K562 (cell line): Measurements from ENCODE around the gene MEX3C. TPM values are rescaled to one million over a fixed set of nuclear protein-coding genes. Genes with fewer than 3 reads are reported as not detected.

Experiments used
- ATAC-seq: fragments of 200-7000 bp; cut with Tn5 transposase; 3 replicates; pipeline ENCODE4 v1.9.1; 2020; ENCODE audit warnings: moderate library complexity
- BruUV-seq: library from RNA; stranded (reverse); fragments of 400-500 nt; replicated peaks from 2 replicates; lab custom pipeline; 2021; lab: Mats Ljungman, UMichigan
- CTCF ChIA-PET: fragments of 300-600 bp; formaldehyde crosslinking; extraction: SDS; loops from one replicate; lab custom pipeline; 2021; ENCODE audit warnings: low intra/inter-chr PET ratio; lab: Yijun Ruan, JAX
- POLR2A ChIA-PET: fragments of 300-600, 350-650 bp; sonication (Branson Sonifier 250); formaldehyde crosslinking; extraction: SDS; loops from one replicate; lab custom pipeline; 2021; ENCODE audit warnings: antibody characterized with exemption, inconsistent platforms; lab: Yijun Ruan, JAX
- DNase-seq, 4 experiments: peaks; one replicate each; pipeline versions ENCODE4 v3.0.0 to v3.0.0-alpha.2; 2011 to 2018; ENCODE audit warnings: low spot score in 3 of 4, mixed read lengths in 3 of 4; ENCODE audit errors: extremely low read depth in 1 of 4
- FAIRE-seq: peaks from 2 replicates; lab custom pipeline; 2011; peaks lifted over from hg19 to GRCh38; lab: Jason Lieb, UNC
- H2AFZ ChIP-seq: 2 replicates; pipeline ENCODE4 v1.6.0; 2011; ENCODE audit warnings: low read depth, low read length, control low read depth, inconsistent platforms
- H3K27ac ChIP-seq: fragments of 200-600 bp; 3 replicates; pipeline ENCODE4 v1.8.0; 2011; ENCODE audit warnings: low read depth, mild to moderate bottlenecking, control low read depth, inconsistent platforms, low read length, moderate library complexity, mixed read lengths; ENCODE audit errors: extremely low read depth
- H3K27me3 ChIP-seq, 2 experiments: fragments of 300-600 bp in 1 of 2; 2 replicates in 1 of 2; 3 replicates in 1 of 2; pipeline versions ENCODE4 v1.6.0 to v1.8.0; 2011; ENCODE audit warnings: inconsistent platforms in 2 of 2, low read length in 2 of 2, mild to moderate bottlenecking in 1 of 2, mixed read lengths in 1 of 2, moderate library complexity in 1 of 2; ENCODE audit not compliant: control insufficient read depth in 2 of 2, insufficient read depth in 2 of 2
- H3K36me3 ChIP-seq: fragments of 300-600 bp; 3 replicates; pipeline ENCODE4 v1.8.0; 2011; ENCODE audit warnings: mild to moderate bottlenecking, low read length, inconsistent platforms; ENCODE audit not compliant: control insufficient read depth, insufficient read depth
- H3K4me1 ChIP-seq, 2 experiments: fragments of 200-600 bp in 1 of 2; replicated peaks in 1 of 2; 2 replicates in 1 of 2; 3 replicates in 1 of 2; pipeline versions ENCODE4 v1.5.1 to v1.8.0; 2011; ENCODE audit warnings: inconsistent platforms in 2 of 2, low read length in 2 of 2, mild to moderate bottlenecking in 1 of 2, mixed read lengths in 1 of 2, moderate library complexity in 1 of 2; ENCODE audit not compliant: control insufficient read depth in 2 of 2, insufficient read depth in 2 of 2
- H3K4me2 ChIP-seq: 2 replicates; pipeline ENCODE4 v1.6.1; 2011; ENCODE audit warnings: low read length, control low read depth, inconsistent platforms, mixed read lengths; ENCODE audit not compliant: insufficient read depth
- H3K4me3 ChIP-seq: fragments of 200-600 bp; sonication (generic), shearing (Covaris generic); 2 replicates; pipeline ENCODE4 v1.5.1; 2016; ENCODE audit warnings: control low read depth, inconsistent platforms
- H3K79me2 ChIP-seq: fragments of 200-600 bp; 3 replicates; pipeline ENCODE4 v1.8.0; 2011; ENCODE audit warnings: low read length, inconsistent platforms; ENCODE audit not compliant: control insufficient read depth, insufficient read depth
- H3K9ac ChIP-seq, 2 experiments: 2 replicates each; pipeline versions ENCODE4 v1.6.0 to v1.6.1; 2011; ENCODE audit warnings: low read depth in 2 of 2, low read length in 2 of 2, control low read depth in 1 of 2, inconsistent platforms in 1 of 2, mild to moderate bottlenecking in 1 of 2, mixed read lengths in 1 of 2; ENCODE audit not compliant: insufficient read depth in 1 of 2
- H3K9me1 ChIP-seq: one replicate; pipeline ENCODE4 v1.6.0; 2011; ENCODE audit warnings: inconsistent platforms, mild to moderate bottlenecking, low read length, moderate library complexity; ENCODE audit not compliant: control insufficient read depth, insufficient read depth
- H3K9me3 ChIP-seq: replicated peaks from 2 replicates; pipeline ENCODE4 v1.5.1; 2011; ENCODE audit warnings: low read depth, low read length, inconsistent platforms; ENCODE audit not compliant: control insufficient read depth, insufficient read depth
- H4K20me1 ChIP-seq: replicated peaks from 2 replicates; pipeline ENCODE4 v1.6.1; 2011; ENCODE audit warnings: low read length, inconsistent platforms, mixed read lengths; ENCODE audit not compliant: control insufficient read depth, insufficient read depth
- WGBS: fragments of 100-300 bp; shearing (Covaris generic); methylation state at CpG from one replicate; pipeline ENCODE4 v1.1.6; 2016; ENCODE audit warnings: low coverage, mixed read lengths; ENCODE audit not compliant: insufficient coverage; ENCODE audit errors: missing lambda C conversion rate; 5-methylcytosine and 5-hydroxymethylcytosine counted together
- in situ Hi-C: fragments of 300-500 bp; cut with MboI; formaldehyde crosslinking; loops from 4 replicates; pipeline ENCODE4 v1.15.0; 2018; ENCODE audit warnings: inconsistent platforms, mixed read lengths
- intact Hi-C: fragments of 100-400 bp; cut with micrococcal nuclease; formaldehyde crosslinking; loops from 2 replicates; pipeline ENCODE4 v1.14.2; 2022
- polyA plus RNA-seq, 8 experiments: library from polyadenylated mRNA; depleted of rRNA in 4 of 8; stranded (reverse) in 5 of 8; unstranded in 3 of 8; fragments of >200 nt; fragmentation: Nextera tagmentation in 2 of 8; fragmentation: Illumina TruSeq in 1 of 8; extraction: Ambion mirVana in 2 of 8; extraction: Trizol in 1 of 8; gene quantifications; 2 replicates each; pipeline versions ENCODE4 v1.2.1 to v1.2.3, GENCODE V29; 2011 to 2014; ENCODE audit warnings: inconsistent platforms in 1 of 8, missing spikeins in 1 of 8
- total RNA-seq, 7 experiments: library from RNA; depleted of rRNA in 6 of 7; stranded (reverse); fragments of >200 nt in 6 of 7; fragmentation: Illumina TruSeq in 2 of 7; extraction: Trizol in 2 of 7; gene quantifications; 2 replicates each; pipeline versions ENCODE4 v1.2.1 to v1.2.3, GENCODE V29; 2011 to 2021; ENCODE audit warnings: low replicate concordance in 1 of 7
- TF ChIP-seq, protein P1 (sequence below): sonication (generic); IDR thresholded peaks from 2 replicates; pipeline ENCODE4 v1.6.1; 2016
- TF ChIP-seq, protein P2 (sequence below): IDR thresholded peaks from 3 replicates; pipeline ENCODE4 v1.6.1; 2011; ENCODE audit warnings: borderline replicate concordance, mild to moderate bottlenecking; ENCODE audit not compliant: insufficient read length, insufficient read depth

The MEX3C gene
- total and polyA plus RNA-seq, 9 of the 15 experiments (the other 6 are each of a cell fraction or from before 2014, with no cell fraction given) = 2.4 to 14.2 (median 10.6) TPM

DNA sequence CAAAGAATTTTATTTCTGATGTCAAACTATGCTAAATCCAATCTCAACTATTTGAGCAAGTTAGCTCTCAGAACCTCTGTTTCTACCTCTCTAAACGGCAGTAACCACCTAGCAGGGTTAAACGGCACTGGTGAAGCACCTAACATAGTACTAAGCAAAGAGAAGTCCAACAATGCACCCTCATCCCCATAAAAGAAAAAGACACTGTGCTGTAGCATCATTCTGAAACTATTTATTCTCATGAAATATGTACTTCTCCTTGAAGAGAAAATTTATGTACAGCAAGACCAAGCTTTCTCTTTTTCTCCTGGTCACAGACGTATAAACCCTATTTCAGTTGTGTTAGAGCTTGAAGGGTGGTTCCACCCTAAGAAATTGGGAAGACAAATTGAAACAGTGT is 4.8 kb downstream of the MEX3C start:
- Histone ChIP-seq H4K20me1 (no peaks in the 10 kb centered on the region; the same call in 1 of the 2 replicates), H3K4me1 (peaks cover 8 to 19% of the 10 kb centered on the region in 2 experiments; a peak in 4 of 5 replicates), H3K27ac (no peak overlapping the region), H3K4me3 (no peak overlapping the region), H3K9ac (no peak overlapping the region), H3K79me2 (peaks cover 86% of the 10 kb centered on the region)
- in situ Hi-C loops (no loop called here), intact Hi-C loops (no loop called here)
- POLR2A ChIA-PET = interaction anchor here (1.0 to 7.9 kb wide), 2 partner anchors 7 to 46 kb away, joined by 3 to 43 read pairs; no protein-coding TSS in a partner anchor
- FAIRE-seq = no peak
- no peak for ATAC-seq
- BruUV-seq = no TSS peak
- 44% methylated on average over 3 of the region's 3 CpGs for WGBS
- no peak for DNase-seq
- TF ChIP-seq, protein P1, sequence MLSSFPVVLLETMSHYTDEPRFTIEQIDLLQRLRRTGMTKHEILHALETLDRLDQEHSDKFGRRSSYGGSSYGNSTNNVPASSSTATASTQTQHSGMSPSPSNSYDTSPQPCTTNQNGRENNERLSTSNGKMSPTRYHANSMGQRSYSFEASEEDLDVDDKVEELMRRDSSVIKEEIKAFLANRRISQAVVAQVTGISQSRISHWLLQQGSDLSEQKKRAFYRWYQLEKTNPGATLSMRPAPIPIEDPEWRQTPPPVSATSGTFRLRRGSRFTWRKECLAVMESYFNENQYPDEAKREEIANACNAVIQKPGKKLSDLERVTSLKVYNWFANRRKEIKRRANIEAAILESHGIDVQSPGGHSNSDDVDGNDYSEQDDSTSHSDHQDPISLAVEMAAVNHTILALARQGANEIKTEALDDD = 0 out of 2 replicates have a peak, but pooled peaks have one; percentile 36
- TF ChIP-seq, protein P2, sequence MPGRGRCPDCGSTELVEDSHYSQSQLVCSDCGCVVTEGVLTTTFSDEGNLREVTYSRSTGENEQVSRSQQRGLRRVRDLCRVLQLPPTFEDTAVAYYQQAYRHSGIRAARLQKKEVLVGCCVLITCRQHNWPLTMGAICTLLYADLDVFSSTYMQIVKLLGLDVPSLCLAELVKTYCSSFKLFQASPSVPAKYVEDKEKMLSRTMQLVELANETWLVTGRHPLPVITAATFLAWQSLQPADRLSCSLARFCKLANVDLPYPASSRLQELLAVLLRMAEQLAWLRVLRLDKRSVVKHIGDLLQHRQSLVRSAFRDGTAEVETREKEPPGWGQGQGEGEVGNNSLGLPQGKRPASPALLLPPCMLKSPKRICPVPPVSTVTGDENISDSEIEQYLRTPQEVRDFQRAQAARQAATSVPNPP = no peak
- TF ChIP-seq, all 486 proteins: peak for 1
- no peaks in the 10 kb centered on the region for H3K27me3 ChIP-seq
- no peak overlapping the region for H3K4me2 ChIP-seq
- CTCF ChIA-PET = no interaction called here
- H2AFZ ChIP-seq = no peak overlapping the region
- no peaks in the 10 kb centered on the region for H3K9me3 ChIP-seq
- H3K9me1 ChIP-seq = peaks cover 3% of the 10 kb centered on the region
- H3K36me3 ChIP-seq = peaks cover 4% of the 10 kb centered on the region; the same call in 1 of the 3 replicates
